HepG2 (cell line): ENCODE data around the gene STRIP1. TPM values are rescaled to one million over a fixed set of nuclear protein-coding genes. Genes with fewer than 3 reads are reported as not detected.

Experiments
- ATAC-seq: fragments of 200-7000 bp; cut with Tn5 transposase; 3 replicates; pipeline ENCODE4 v1.9.1; 2020; ENCODE audit warnings: mild to moderate bottlenecking, moderate library complexity
- BruUV-seq: library from RNA; stranded (reverse); fragments of 400-500 nt; replicated peaks from 2 replicates; lab custom pipeline; 2021; lab: Mats Ljungman, UMichigan
- CTCF ChIA-PET: fragments of 300-600 bp; formaldehyde crosslinking; extraction: SDS; loops from one replicate; lab custom pipeline; 2021; ENCODE audit warnings: low total read pairs, inconsistent platforms, low intra/inter-chr PET ratio; lab: Yijun Ruan, JAX
- POLR2A ChIA-PET: fragments of 350-600 bp; sonication (Branson Sonifier 250); formaldehyde crosslinking; loops from one replicate; lab custom pipeline; 2020; ENCODE audit warnings: antibody characterized with exemption, inconsistent platforms; lab: Yijun Ruan, JAX
- DNase-seq: peaks from one replicate; pipeline ENCODE4 v3.0.0-alpha.2; 2015; ENCODE audit warnings: low spot score
- FAIRE-seq: peaks from 3 replicates; lab custom pipeline; 2011; peaks lifted over from hg19 to GRCh38; lab: Jason Lieb, UNC
- H2AFZ ChIP-seq: one replicate; pipeline ENCODE4 v1.6.1; 2011; ENCODE audit warnings: low read length, inconsistent platforms
- H3K27ac ChIP-seq: fragments of 300-600 bp; 3 replicates; pipeline ENCODE4 v1.8.0; 2011; ENCODE audit warnings: mixed run types, mild to moderate bottlenecking, mixed read lengths, low read length, inconsistent platforms; ENCODE audit not compliant: insufficient read depth; ENCODE audit errors: extremely low read length
- H3K27me3 ChIP-seq, 2 experiments: fragments of 200-600 bp in 1 of 2; 2 replicates in 1 of 2; 3 replicates in 1 of 2; pipeline versions ENCODE4 v1.6.0 to v1.8.0; 2011; ENCODE audit warnings: low read length in 2 of 2, mild to moderate bottlenecking in 2 of 2, moderate library complexity in 2 of 2, inconsistent platforms in 1 of 2; ENCODE audit not compliant: insufficient read depth in 2 of 2, control insufficient read depth in 1 of 2
- H3K36me3 ChIP-seq, 2 experiments: fragments of 200-600 bp in 1 of 2; replicated peaks in 1 of 2; 2 replicates in 1 of 2; 3 replicates in 1 of 2; pipeline versions ENCODE4 v1.5.1 to v1.8.0; 2011; ENCODE audit warnings: low read length in 2 of 2, inconsistent platforms in 1 of 2; ENCODE audit not compliant: insufficient read depth in 2 of 2, control insufficient read depth in 1 of 2
- H3K4me1 ChIP-seq: 2 replicates; pipeline ENCODE4 v1.5.1; 2012; ENCODE audit warnings: low read length, inconsistent platforms; ENCODE audit not compliant: insufficient read depth
- H3K4me2 ChIP-seq: 2 replicates; pipeline ENCODE4 v1.6.0; 2011; ENCODE audit warnings: low read depth, low read length, inconsistent platforms
- H3K4me3 ChIP-seq, 3 experiments: fragments of 200-600 bp in 1 of 3; sonication (generic), shearing (Covaris generic) in 1 of 3; replicated peaks in 1 of 3; 2 replicates each; pipeline ENCODE4 v1.5.1; 2011 to 2016; ENCODE audit warnings: low read length in 3 of 3, inconsistent platforms in 2 of 3, low read depth in 2 of 3, mild to moderate bottlenecking in 2 of 3, control low read depth in 1 of 3, mixed read lengths in 1 of 3; ENCODE audit not compliant: insufficient read depth in 1 of 3
- H3K79me2 ChIP-seq: one replicate; pipeline ENCODE4 v1.6.1; 2011; ENCODE audit warnings: low read length, inconsistent platforms; ENCODE audit not compliant: insufficient read depth
- H3K9ac ChIP-seq: 2 replicates; pipeline ENCODE4 v1.6.0; 2011; ENCODE audit warnings: mild to moderate bottlenecking, low read depth, low read length, inconsistent platforms; ENCODE audit not compliant: insufficient read depth
- H3K9me3 ChIP-seq: 2 replicates; pipeline ENCODE4 v1.5.1; 2012; ENCODE audit warnings: mild to moderate bottlenecking, low read length
- H4K20me1 ChIP-seq: 2 replicates; pipeline ENCODE4 v1.6.0; 2011; ENCODE audit warnings: inconsistent platforms, mild to moderate bottlenecking, low read length, moderate library complexity; ENCODE audit not compliant: insufficient read depth
- AGO2 ChIP-seq: fragments of 200-400 bp; formaldehyde crosslinking; optimal IDR thresholded peaks from 2 replicates; pipeline ENCODE3; 2017; ENCODE audit warnings: mild to moderate bottlenecking, low read depth, low read length, moderate library complexity
- BRCA1 ChIP-seq: sonication (generic); formaldehyde crosslinking; IDR thresholded peaks from 2 replicates; pipeline ENCODE4 v1.4.0; 2020; ENCODE audit warnings: missing genetic modification reagents
- HHEX ChIP-seq: IDR thresholded peaks from 2 replicates; pipeline ENCODE4 v1.6.1; 2016; ENCODE audit warnings: control low read depth
- HNF4G ChIP-seq, 2 experiments: sonication (generic) in 1 of 2; formaldehyde crosslinking in 1 of 2; IDR thresholded peaks; 2 replicates each; pipeline versions ENCODE4 v1.4.0 to v1.6.1; 2011 to 2020; ENCODE audit warnings: borderline replicate concordance in 2 of 2, low read depth in 2 of 2, mild to moderate bottlenecking in 2 of 2, low read length in 1 of 2, missing genetic modification reagents in 1 of 2, moderate library complexity in 1 of 2
- NFIB ChIP-seq: sonication (generic); formaldehyde crosslinking; IDR thresholded peaks from 2 replicates; pipeline ENCODE4 v1.9.0; 2021; ENCODE audit warnings: missing genetic modification reagents, mild to moderate bottlenecking, borderline replicate concordance
- THAP11 ChIP-seq: IDR thresholded peaks from 2 replicates; pipeline ENCODE4 v1.6.1; 2016; ENCODE audit warnings: missing biosample characterization, missing genetic modification reagents
- TRIM24 ChIP-seq: sonication (generic); formaldehyde crosslinking; IDR thresholded peaks from 2 replicates; pipeline ENCODE4 v1.8.0; 2022; ENCODE audit warnings: mild to moderate bottlenecking, missing genetic modification reagents
- ZFP36L1 ChIP-seq: sonication (generic); formaldehyde crosslinking; IDR thresholded peaks from 2 replicates; pipeline ENCODE4 v1.8.0; 2022; ENCODE audit warnings: mild to moderate bottlenecking, missing genetic modification reagents, moderate library complexity
- ZNF501 ChIP-seq: sonication (generic); formaldehyde crosslinking; IDR thresholded peaks from 2 replicates; pipeline ENCODE4 v1.5.1; 2020; ENCODE audit warnings: mild to moderate bottlenecking, moderate library complexity, missing genetic modification reagents
- ZNF589 ChIP-seq: sonication (generic); formaldehyde crosslinking; conservative IDR thresholded peaks from 2 replicates; pipeline ENCODE4 v1.8.0; 2022; ENCODE audit warnings: mild to moderate bottlenecking, moderate library complexity, missing genetic modification reagents
- ZNF660 ChIP-seq: sonication (generic); formaldehyde crosslinking; IDR thresholded peaks from 2 replicates; pipeline ENCODE4 v1.5.1; 2020; ENCODE audit warnings: mild to moderate bottlenecking, low read depth, missing genetic modification reagents, borderline replicate concordance
- ZNF720 ChIP-seq: sonication (generic); formaldehyde crosslinking; IDR thresholded peaks from 2 replicates; pipeline ENCODE4 v1.4.0; 2020; ENCODE audit warnings: missing genetic modification reagents
- whole genome bisulfite sequencing: methylation state at CpG from one replicate; pipeline ENCODE4 v1.1.6; 2017; ENCODE audit warnings: low lambda C conversion rate; 5-methylcytosine and 5-hydroxymethylcytosine counted together
- in situ Hi-C: cut with HindIII; loops from 2 replicates; pipeline ENCODE4 v1.10.0; 2017; ENCODE audit warnings: low pct_unique_long_range_greater_than_20kb; ENCODE audit not compliant: extremely low pct_ligation_motif_present
- intact Hi-C: fragments of 100-400 bp; cut with micrococcal nuclease; formaldehyde crosslinking; loops from one replicate; pipeline ENCODE4 v1.10.0; 2022; ENCODE audit not compliant: unreplicated experiment
- polyA plus RNA-seq, 8 experiments: library from polyadenylated mRNA; depleted of rRNA in 3 of 8; stranded (reverse) in 7 of 8; unstranded in 1 of 8; fragments of >200 nt; fragmentation: Illumina TruSeq in 4 of 8; extraction: Trizol in 4 of 8; gene quantifications; 2 replicates each; pipeline versions ENCODE4 v1.2.1 to v1.2.3, GENCODE V29; 2011 to 2016; ENCODE audit warnings: low read depth in 4 of 8, missing spikeins in 1 of 8, mixed read lengths in 1 of 8; ENCODE audit not compliant: insufficient read depth in 1 of 8
- total RNA-seq, 5 experiments: library from RNA; depleted of rRNA; stranded (reverse); fragments of >200 nt; fragmentation: Illumina TruSeq; extraction: Trizol; gene quantifications; 2 replicates each; pipeline ENCODE4 v1.2.3, GENCODE V29; 2016; ENCODE audit warnings: low read depth in 1 of 5
- TF ChIP-seq, protein P1 (sequence below): sonication (generic); formaldehyde crosslinking; IDR thresholded peaks from 2 replicates; pipeline ENCODE4 v1.4.0; 2020; ENCODE audit warnings: missing genetic modification reagents

Gene STRIP1
- total and polyA plus RNA-seq, 2 of the 13 experiments (the other 11 are each of a cell fraction or from before 2014, with no cell fraction given) = 20.9 to 27.9 TPM

DNA sequence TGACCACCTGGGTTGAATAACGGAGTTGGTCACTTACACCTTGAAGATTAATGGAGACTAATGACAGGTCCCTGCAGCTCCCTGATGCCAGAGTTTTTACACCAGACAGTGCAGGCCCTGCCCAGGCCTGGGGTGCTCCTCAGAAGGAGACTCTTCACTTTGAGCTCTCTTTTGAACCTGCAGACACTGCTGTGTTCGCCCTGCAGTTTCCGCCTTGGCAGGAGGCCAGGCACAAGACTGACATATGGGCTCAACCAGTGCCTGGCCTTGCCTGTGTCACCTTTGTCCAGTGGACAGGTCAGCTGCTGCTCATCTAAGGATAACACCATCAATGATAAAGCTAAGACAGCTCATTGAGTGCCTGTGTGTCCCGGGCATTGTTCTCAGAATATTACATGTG is 5.2 kb downstream of the STRIP1 start:
- no peak for DNase-seq
- POLR2A ChIA-PET = no interaction called here

DNA sequence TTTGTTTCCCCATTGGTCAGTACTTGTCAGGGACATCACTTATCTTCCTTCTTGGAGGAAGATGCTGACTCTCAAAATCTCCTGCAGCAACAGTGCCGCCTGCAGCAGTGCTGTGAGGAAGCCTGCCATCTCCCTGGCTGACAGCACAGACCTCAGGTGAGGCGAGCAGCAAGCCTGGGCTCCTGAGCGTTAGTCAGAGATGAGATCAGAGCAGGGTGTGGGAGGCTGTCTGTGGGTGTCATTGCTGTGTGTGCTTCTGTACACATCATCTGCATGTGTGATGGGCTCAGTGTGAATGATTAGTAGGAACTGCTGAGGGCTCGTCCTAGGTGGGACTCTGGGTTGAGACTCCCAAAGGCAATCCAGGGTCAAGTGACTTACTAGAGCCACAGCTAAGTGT is 6.1 kb downstream of the STRIP1 start:
- peaks cover 15% of the 10 kb centered on the region for H3K79me2 ChIP-seq
- no peak overlapping the region for H2AFZ ChIP-seq
- H3K4me2 ChIP-seq = no peak overlapping the region
- BruUV-seq = no TSS peak
- peaks cover 36 to 74% of the 10 kb centered on the region in 2 experiments for H3K36me3 ChIP-seq
- H3K27ac ChIP-seq = no peak overlapping the region
- intact Hi-C loops (no loop called here), in situ Hi-C loops (no loop called here)
- ATAC-seq (no peak), FAIRE-seq (no peak), DNase-seq (no peak)
- ChIA-PET CTCF (no interaction called here), POLR2A (no interaction called here)
- no peak for TF ChIP-seq AGO2
- no peak for TF ChIP-seq HHEX (CRISPR knock-in tag)
- no peak for TF ChIP-seq ZNF589
- no peak for TF ChIP-seq THAP11 (CRISPR knock-in tag)
- TF ChIP-seq ZNF501 (CRISPR knock-in tag) = no peak
- no peak for TF ChIP-seq HNF4G (IDR thresholded peaks at IDR 0.05; ENCODE audit: borderline replicate concordance, low read depth, low read length)
- no peak for TF ChIP-seq HNF4G (CRISPR knock-in tag; IDR thresholded peaks at IDR 0.05; ENCODE audit: borderline replicate concordance, low read depth)
- TF ChIP-seq ZNF660 (CRISPR knock-in tag) = no peak
- no peak for TF ChIP-seq BRCA1 (CRISPR knock-in tag)
- TF ChIP-seq ZFP36L1 (CRISPR knock-in tag) = no peak
- no peak for TF ChIP-seq ZNF720
- no peak for TF ChIP-seq NFIB (CRISPR knock-in tag)
- H3K9me3 ChIP-seq = no peaks in the 10 kb centered on the region
- H3K4me1 ChIP-seq = peaks cover 12% of the 10 kb centered on the region
- H4K20me1 ChIP-seq = no peaks in the 10 kb centered on the region
- no peak overlapping the region for H3K9ac ChIP-seq
- WGBS = 100% methylated on average over 1 of the region's 4 CpGs
- H3K27me3 ChIP-seq = no peaks in the 10 kb centered on the region
- no peak overlapping the region for H3K4me3 ChIP-seq

More for the DNA sequence above, 5.2 kb downstream of the STRIP1 start:
- WGBS = 100% methylated on average over 2 of the region's 4 CpGs
- Histone ChIP-seq H3K27ac (no peak overlapping the region), H3K27me3 (no peaks in the 10 kb centered on the region), H3K9me3 (no peaks in the 10 kb centered on the region), H3K36me3 (peaks cover 30 to 65% of the 10 kb centered on the region in 2 experiments), H3K9ac (no peak overlapping the region), H4K20me1 (peaks cover 4% of the 10 kb centered on the region; the same call in 1 of the 2 replicates), H3K79me2 (peaks cover 25% of the 10 kb centered on the region), H3K4me3 (no peak overlapping the region), H2AFZ (no peak overlapping the region), H3K4me2 (no peak overlapping the region), H3K4me1 (peaks cover 15% of the 10 kb centered on the region)
- TF ChIP-seq, protein P1, sequence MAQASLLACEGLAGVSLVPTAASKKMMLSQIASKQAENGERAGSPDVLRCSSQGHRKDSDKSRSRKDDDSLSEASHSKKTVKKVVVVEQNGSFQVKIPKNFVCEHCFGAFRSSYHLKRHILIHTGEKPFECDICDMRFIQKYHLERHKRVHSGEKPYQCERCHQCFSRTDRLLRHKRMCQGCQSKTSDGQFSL (CRISPR knock-in tag) = no peak
- no peak for TF ChIP-seq TRIM24 (CRISPR knock-in tag)
- FAIRE-seq (no peak), ATAC-seq (no peak)
- BruUV-seq = no TSS peak
- intact Hi-C loops (no loop called here), in situ Hi-C loops (no loop called here)
- CTCF ChIA-PET = no interaction called here
